Measurements from ENCODE around the gene SATB2.

DNA sequence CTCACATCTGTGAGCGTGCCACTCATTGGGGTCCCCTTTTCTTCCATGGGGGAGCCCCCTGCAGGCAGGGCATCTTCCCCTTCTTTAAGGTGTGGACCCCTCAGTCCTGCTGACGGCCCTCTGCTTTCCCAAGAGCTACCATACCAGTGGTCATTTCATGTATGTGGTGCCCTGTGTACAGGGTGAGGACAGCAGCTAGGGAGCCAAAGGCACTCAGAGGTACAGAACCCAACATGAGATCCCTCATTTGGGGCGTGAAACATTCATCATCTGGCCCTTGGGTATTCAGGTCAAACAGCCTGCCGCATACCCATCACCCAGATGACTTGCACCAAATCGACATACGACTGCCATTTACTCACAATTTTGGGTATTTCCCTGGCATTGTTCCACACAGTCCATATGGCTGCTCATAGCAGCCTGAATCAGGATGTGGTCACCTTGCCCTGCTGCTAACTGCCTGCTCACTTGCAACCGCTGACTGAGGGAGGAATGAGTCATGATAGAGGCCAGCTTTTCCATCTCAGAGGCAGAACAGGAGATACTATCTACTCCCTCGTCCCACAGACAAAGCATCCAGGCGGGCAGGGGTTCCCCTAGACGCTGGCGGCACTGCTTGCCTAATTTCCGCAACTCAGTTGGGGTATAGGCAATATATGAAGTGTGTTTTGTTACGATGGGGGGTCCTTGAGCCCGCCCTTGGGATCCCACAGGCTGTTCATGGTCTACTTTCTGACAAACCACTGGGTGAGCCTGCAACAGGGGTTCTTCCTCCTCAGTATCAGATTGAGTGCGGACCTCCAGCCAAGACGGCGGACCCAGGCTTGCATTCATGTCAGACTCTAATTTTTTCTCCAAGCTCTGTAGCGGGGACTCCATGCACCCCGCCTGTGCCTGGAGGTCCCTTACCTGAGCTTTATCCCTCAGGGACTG is 228.6 kb downstream of the SATB2 start:
- TF ChIP-seq, protein P1, sequence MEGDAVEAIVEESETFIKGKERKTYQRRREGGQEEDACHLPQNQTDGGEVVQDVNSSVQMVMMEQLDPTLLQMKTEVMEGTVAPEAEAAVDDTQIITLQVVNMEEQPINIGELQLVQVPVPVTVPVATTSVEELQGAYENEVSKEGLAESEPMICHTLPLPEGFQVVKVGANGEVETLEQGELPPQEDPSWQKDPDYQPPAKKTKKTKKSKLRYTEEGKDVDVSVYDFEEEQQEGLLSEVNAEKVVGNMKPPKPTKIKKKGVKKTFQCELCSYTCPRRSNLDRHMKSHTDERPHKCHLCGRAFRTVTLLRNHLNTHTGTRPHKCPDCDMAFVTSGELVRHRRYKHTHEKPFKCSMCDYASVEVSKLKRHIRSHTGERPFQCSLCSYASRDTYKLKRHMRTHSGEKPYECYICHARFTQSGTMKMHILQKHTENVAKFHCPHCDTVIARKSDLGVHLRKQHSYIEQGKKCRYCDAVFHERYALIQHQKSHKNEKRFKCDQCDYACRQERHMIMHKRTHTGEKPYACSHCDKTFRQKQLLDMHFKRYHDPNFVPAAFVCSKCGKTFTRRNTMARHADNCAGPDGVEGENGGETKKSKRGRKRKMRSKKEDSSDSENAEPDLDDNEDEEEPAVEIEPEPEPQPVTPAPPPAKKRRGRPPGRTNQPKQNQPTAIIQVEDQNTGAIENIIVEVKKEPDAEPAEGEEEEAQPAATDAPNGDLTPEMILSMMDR (conservative IDR thresholded peaks at IDR 0.05; ENCODE audit: low read depth, low read length), result no peak
- TF ChIP-seq EZH2phosphoT487 (IDR thresholded peaks at IDR 0.05; ENCODE audit: borderline replicate concordance, low read length), result no peak
